SK-N-SH treated with all-trans-retinoic acid at 6 μM for 48 hours (cell line): ENCODE measurements around the gene PUM2.

Source experiments
- ATAC-seq: fragments of 200-7000 bp; cut with Tn5 transposase; 3 replicates; pipeline ENCODE4 v1.9.1; 2020; ENCODE audit warnings: mild to moderate bottlenecking, moderate library complexity
- ARNTL ChIP-seq: fragments of 450-650 bp; formaldehyde crosslinking; IDR thresholded peaks from 2 replicates; pipeline ENCODE4 v1.5.0; 2020; ENCODE audit warnings: low read depth, mild to moderate bottlenecking, moderate library complexity, borderline replicate concordance
- BACH2 ChIP-seq: fragments of 250-450 bp; sonication (Bioruptor Pico); IDR thresholded peaks from 2 replicates; pipeline ENCODE4 v1.9.0; 2021; ENCODE audit warnings: mild to moderate bottlenecking, borderline replicate concordance
- CREB5 ChIP-seq: fragments of 250-450 bp; sonication (Bioruptor Pico); IDR thresholded peaks from 2 replicates; pipeline ENCODE4 v1.5.1; 2020; ENCODE audit warnings: low read depth, mild to moderate bottlenecking, moderate library complexity
- CSDC2 ChIP-seq: fragments of 250-450 bp; sonication (Bioruptor Pico); IDR thresholded peaks from 2 replicates; pipeline ENCODE4 v1.5.0; 2020; ENCODE audit warnings: mild to moderate bottlenecking, moderate library complexity
- CSRNP3 ChIP-seq: fragments of 250-450 bp; sonication (Bioruptor Pico); IDR thresholded peaks from 2 replicates; pipeline ENCODE4 v1.5.1; 2021; ENCODE audit warnings: mild to moderate bottlenecking, moderate library complexity
- GLIS3 ChIP-seq: fragments of 250-450 bp; sonication (Bioruptor Pico); IDR thresholded peaks from 2 replicates; pipeline ENCODE4 v1.5.0; 2020; ENCODE audit warnings: mild to moderate bottlenecking, moderate library complexity
- ISL1 ChIP-seq: fragments of 250-450 bp; sonication (Bioruptor Pico); IDR thresholded peaks from 2 replicates; pipeline ENCODE4 v2.1.2; 2022; ENCODE audit warnings: mild to moderate bottlenecking, moderate library complexity
- PATZ1 ChIP-seq: fragments of 250-450 bp; sonication (Bioruptor Pico); IDR thresholded peaks from 2 replicates; pipeline ENCODE4 v1.8.0; 2020; ENCODE audit warnings: mild to moderate bottlenecking, moderate library complexity, borderline replicate concordance
- PPARA ChIP-seq: fragments of 250-450 bp; sonication (Bioruptor Pico); IDR thresholded peaks from 2 replicates; pipeline ENCODE4 v1.5.0; 2020; ENCODE audit warnings: mild to moderate bottlenecking, borderline replicate concordance
- RARB ChIP-seq: fragments of 250-450 bp; sonication (Bioruptor Pico); IDR thresholded peaks from 2 replicates; pipeline ENCODE4 v1.8.0; 2021; ENCODE audit warnings: mild to moderate bottlenecking, moderate library complexity
- SNAI2 ChIP-seq: fragments of 250-450 bp; sonication (Bioruptor Pico); IDR thresholded peaks from 2 replicates; pipeline ENCODE4 v1.5.0; 2020; ENCODE audit warnings: mild to moderate bottlenecking, moderate library complexity
- TCF4 ChIP-seq: fragments of 250-450 bp; sonication (Bioruptor Pico); IDR thresholded peaks from 2 replicates; pipeline ENCODE4 v1.8.0; 2021; ENCODE audit warnings: mild to moderate bottlenecking, moderate library complexity, borderline replicate concordance
- TOX ChIP-seq: fragments of 250-450 bp; sonication (Bioruptor Pico); IDR thresholded peaks from 2 replicates; pipeline ENCODE4 v1.8.0; 2021; ENCODE audit warnings: mild to moderate bottlenecking, moderate library complexity, borderline replicate concordance
- TSHZ2 ChIP-seq: fragments of 250-450 bp; sonication (Bioruptor Pico); IDR thresholded peaks from 2 replicates; pipeline ENCODE4 v1.5.0; 2020; ENCODE audit warnings: mild to moderate bottlenecking, moderate library complexity
- ZC3H10 ChIP-seq: fragments of 250-450 bp; sonication (Bioruptor Pico); IDR thresholded peaks from 2 replicates; pipeline ENCODE4 v1.5.1; 2021; ENCODE audit warnings: mild to moderate bottlenecking, moderate library complexity
- ZFP30 ChIP-seq: fragments of 450-650 bp; formaldehyde crosslinking; IDR thresholded peaks from 2 replicates; pipeline ENCODE4 v1.5.0; 2022; ENCODE audit warnings: mild to moderate bottlenecking, moderate library complexity
- ZNF565 ChIP-seq: fragments of 450-650 bp; formaldehyde crosslinking; conservative IDR thresholded peaks from 2 replicates; pipeline ENCODE4 v1.5.0; 2020; ENCODE audit warnings: low read depth, mild to moderate bottlenecking, moderate library complexity
- ZNF70 ChIP-seq: fragments of 450-650 bp; formaldehyde crosslinking; IDR thresholded peaks from 2 replicates; pipeline ENCODE4 v1.5.0; 2020; ENCODE audit warnings: mild to moderate bottlenecking, moderate library complexity
- ZNF8 ChIP-seq: fragments of 450-650 bp; formaldehyde crosslinking; IDR thresholded peaks from 2 replicates; pipeline ENCODE4 v1.5.0; 2020; ENCODE audit warnings: mild to moderate bottlenecking, moderate library complexity

The PUM2 gene

GRCh38 chr2:20348542-20348941 lies 2.1 kb downstream of the PUM2 start (continued):
- TF ChIP-seq ZC3H10 (CRISPR knock-in tag) (no peak), ZNF8 (CRISPR knock-in tag) (no peak), PPARA (CRISPR knock-in tag) (no peak), BACH2 (CRISPR knock-in tag) (no peak), TCF4 (no peak), SNAI2 (CRISPR knock-in tag) (no peak), ZNF70 (CRISPR knock-in tag) (no peak), TOX (no peak), ISL1 (CRISPR knock-in tag) (no peak)
- TF ChIP-seq, all 23 proteins: peak for 0

- TF ChIP-seq CREB5 (CRISPR knock-in tag) (no peak), ZNF565 (CRISPR knock-in tag) (no peak), ZNF8 (CRISPR knock-in tag) (no peak), GLIS3 (CRISPR knock-in tag) (no peak), CSDC2 (no peak), ZFP30 (CRISPR knock-in tag) (no peak), ARNTL (CRISPR knock-in tag) (no peak), PPARA (CRISPR knock-in tag) (no peak), TOX (no peak), TCF4 (no peak), RARB (CRISPR knock-in tag) (no peak), CSRNP3 (CRISPR knock-in tag) (no peak), ISL1 (CRISPR knock-in tag) (no peak), ZC3H10 (CRISPR knock-in tag) (no peak), ZNF70 (CRISPR knock-in tag) (no peak), TSHZ2 (CRISPR knock-in tag) (no peak), BACH2 (CRISPR knock-in tag) (no peak), PATZ1 (no peak)
- TF ChIP-seq, all 23 proteins: peak for 0
- no peak for ATAC-seq
Observed at GRCh38 chr2:20346565-20347381, 3.9 kb downstream of the PUM2 start.

GRCh38 chr2:20343128-20343527 lies 7.5 kb downstream of the PUM2 start:
- no peak for ATAC-seq
- no peak for TF ChIP-seq ZC3H10 (CRISPR knock-in tag)
- TF ChIP-seq TOX: no peak
- TF ChIP-seq CSDC2: no peak

GRCh38 chr2:20339012-20339411 lies 11.6 kb downstream of the PUM2 start:
- ATAC-seq: no peak
- no peak for TF ChIP-seq ZNF565 (CRISPR knock-in tag)
